Fibroblast of skin of back (primary cell): ENCODE results near the gene ISG20L2.

Experiments
- DNase-seq: peaks from one replicate; pipeline ENCODE4 v3.0.0-alpha.2; 2013

The ISG20L2 gene

GRCh38 chr1:156752843-156753482 lies 24.4 kb upstream of the ISG20L2 start:
- no peak for DNase-seq

- peak; percentile 98 for DNase-seq
Measured at GRCh38 chr1:156751757-156752481, 23.4 kb upstream of the ISG20L2 start.

- DNase-seq: no peak
Measured at GRCh38 chr1:156751451-156751756, 22.8 kb upstream of the ISG20L2 start, which contains the start of gene HDGF. TSS of gene HDGF (minus strand) at chr1:156751675. CDS start at chr1:156751429, 246 bp downstream.

- peak; percentile 20 for DNase-seq
Measured at GRCh38 chr1:156750711-156751450, 22.3 kb upstream of the ISG20L2 start.

GRCh38 chr1:156750191-156750672 lies 21.7 kb upstream of the ISG20L2 start:
- peak; percentile 32 for DNase-seq

GRCh38 chr1:156749419-156750118 lies 21.0 kb upstream of the ISG20L2 start:
- no peak for DNase-seq

GRCh38 chr1:156748670-156749418 lies 20.3 kb upstream of the ISG20L2 start:
- peak; percentile 44 for DNase-seq

- peak; percentile 30 for DNase-seq
Measured at GRCh38 chr1:156747742-156748669, 19.4 kb upstream of the ISG20L2 start.

GRCh38 chr1:156746728-156747631 lies 18.4 kb upstream of the ISG20L2 start:
- peak; percentile 97 for DNase-seq

- no peak for DNase-seq
Measured at GRCh38 chr1:156746406-156746727, 17.8 kb upstream of the ISG20L2 start.

GRCh38 chr1:156745881-156746280 lies 17.3 kb upstream of the ISG20L2 start:
- DNase-seq: no peak

GRCh38 chr1:156744786-156745419 lies 16.3 kb upstream of the ISG20L2 start:
- no peak for DNase-seq

- DNase-seq: no peak
Measured at GRCh38 chr1:156744344-156744743, 15.8 kb upstream of the ISG20L2 start.

GRCh38 chr1:156743367-156744302 lies 15.1 kb upstream of the ISG20L2 start:
- DNase-seq: no peak

- no peak for DNase-seq
Measured at GRCh38 chr1:156742801-156743200, 14.2 kb upstream of the ISG20L2 start.

- no peak for DNase-seq
Measured at GRCh38 chr1:156742017-156742416, 13.5 kb upstream of the ISG20L2 start.

GRCh38 chr1:156741481-156741983 lies 13.0 kb upstream of the ISG20L2 start:
- DNase-seq: no peak
